ENCODE measurements around the gene ATP11C. TPM values are rescaled to one million over a fixed set of nuclear protein-coding genes. Genes with fewer than 3 reads are reported as not detected.
A peak's percentile ranks its signal among the peaks of the same experiment; 100 is the strongest.

Gene ATP11C
- total and polyA plus RNA-seq, 10 of the 15 experiments (the other 5 are each of a cell fraction or from before 2014, with no cell fraction given): 16.2 to 44.0 (median 24.8) TPM

- TF ChIP-seq NKRF (conservative IDR thresholded peaks at IDR 0.05) (no peak), USF2 (IDR thresholded peaks at IDR 0.05; ENCODE audit: borderline replicate concordance, low read depth, low read length) (no peak), MYB (IDR thresholded peaks at IDR 0.05; ENCODE audit: borderline replicate concordance, low read depth, low read length) (no peak), EZH2 (IDR thresholded peaks at IDR 0.05; ENCODE audit: borderline replicate concordance, control insufficient read depth, low read depth, low read length) (no peak)
- TF ChIP-seq, protein P1, sequence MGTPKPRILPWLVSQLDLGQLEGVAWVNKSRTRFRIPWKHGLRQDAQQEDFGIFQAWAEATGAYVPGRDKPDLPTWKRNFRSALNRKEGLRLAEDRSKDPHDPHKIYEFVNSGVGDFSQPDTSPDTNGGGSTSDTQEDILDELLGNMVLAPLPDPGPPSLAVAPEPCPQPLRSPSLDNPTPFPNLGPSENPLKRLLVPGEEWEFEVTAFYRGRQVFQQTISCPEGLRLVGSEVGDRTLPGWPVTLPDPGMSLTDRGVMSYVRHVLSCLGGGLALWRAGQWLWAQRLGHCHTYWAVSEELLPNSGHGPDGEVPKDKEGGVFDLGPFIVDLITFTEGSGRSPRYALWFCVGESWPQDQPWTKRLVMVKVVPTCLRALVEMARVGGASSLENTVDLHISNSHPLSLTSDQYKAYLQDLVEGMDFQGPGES (IDR thresholded peaks at IDR 0.05): no peak
These were observed 1.1 kb upstream of the ATP11C start (continued) for GRCh38 chrX:139933904-139934303.

GRCh38 chrX:139932073-139932900, 566 bp downstream of the ATP11C start:
- H3K9ac ChIP-seq (ENCODE audit: control insufficient read depth, insufficient read depth, low read length): peak overlapping the region; percentile 73
- H2AFZ ChIP-seq (ENCODE audit: control insufficient read depth, low read depth, low read length): peak overlapping the region; percentile 47
- ATAC-seq: peak; percentile 69
- no peaks in the 10 kb centered on the region for H3K9me3 ChIP-seq (replicated peaks; ENCODE audit: control insufficient read depth, insufficient read depth, low read length)
- in situ Hi-C loops (cut with MboI): loop anchor here (10.0 kb wide), 1 partner anchor 377 kb away; no protein-coding TSS in a partner anchor
- peaks cover 50% of the 10 kb centered on the region for H3K79me2 ChIP-seq (ENCODE audit: control insufficient read depth, insufficient read depth, low read length)
- peak overlapping the region; percentile 83 for H3K27ac ChIP-seq (ENCODE audit: control insufficient read depth, insufficient read depth)
- ChIA-PET RAD21 (ENCODE audit: unreplicated experiment) (interaction anchor here (0.9 to 1.1 kb wide), 4 partner anchors 10 to 135 kb away, joined by 3 to 4 read pairs (median 4); no protein-coding TSS in a partner anchor), CTCF (interaction anchor here (0.7 to 1.7 kb wide), 2 partner anchors 138 to 373 kb away, joined by 4 to 5 read pairs; no protein-coding TSS in a partner anchor), POLR2A (no interaction called here), SMC1A (ENCODE audit: uncharacterized antibody, unreplicated experiment) (interaction anchor here (0.6 to 2.5 kb wide), 3 partner anchors 10 to 132 kb away, joined by 3 to 9 read pairs (median 5); no protein-coding TSS in a partner anchor)
- H3K4me1 ChIP-seq (ENCODE audit: control insufficient read depth, insufficient read depth, low read length): no peaks in the 10 kb centered on the region
- DNase-seq (ENCODE audit: low read depth, low spot score): no peak
- no peak overlapping the region for H3K4me2 ChIP-seq (ENCODE audit: control insufficient read depth, insufficient read depth)
- no peaks in the 10 kb centered on the region for H3K36me3 ChIP-seq (ENCODE audit: control insufficient read depth in 2 of 2, insufficient read depth in 2 of 2, low read length in 1 of 2)
- no TSS peak for BruUV-seq (replicated peaks)
- H3K4me3 ChIP-seq: peak overlapping the region; percentile 79
- no peaks in the 10 kb centered on the region for H4K20me1 ChIP-seq (ENCODE audit: control insufficient read depth, insufficient read depth)
- no peaks in the 10 kb centered on the region for H3K27me3 ChIP-seq (replicated peaks in 1 of 2; ENCODE audit: control insufficient read depth in 2 of 2, insufficient read depth in 2 of 2, low read length in 1 of 2)
- 33% methylated on average over 39 of the region's 109 CpGs for WGBS (ENCODE audit: insufficient coverage, insufficient replicate concordance, low lambda C conversion rate, missing lambda C conversion rate)
- intact Hi-C loops (cut with micrococcal nuclease; ENCODE audit: unreplicated experiment): loop anchor here (5.0 to 10.0 kb wide), 5 partner anchors 40 to 380 kb away; no protein-coding TSS in a partner anchor
- FAIRE-seq: no peak
- TF ChIP-seq NKRF (conservative IDR thresholded peaks at IDR 0.05) (0 out of 2 replicates have a peak, but pooled peaks have one; percentile 36), PBX3 (IDR thresholded peaks at IDR 0.05; ENCODE audit: insufficient replicate concordance, low read depth, low read length) (no peak), CREM (IDR thresholded peaks at IDR 0.05; ENCODE audit: low read depth) (no peak), CHD2 (IDR thresholded peaks at IDR 0.05; ENCODE audit: borderline replicate concordance, low read depth, low read length) (no peak), TAF1 (IDR thresholded peaks at IDR 0.05; ENCODE audit: borderline replicate concordance, low read depth, low read length) (no peak; the same call in 1 of the 2 replicates), POLR2AphosphoS5 (IDR thresholded peaks at IDR 0.05; ENCODE audit: low read length) (peak; percentile 62), EGR1 (IDR thresholded peaks at IDR 0.05; ENCODE audit: borderline replicate concordance in 1 of 2, low read depth in 2 of 2, low read length in 2 of 2) (peak in 1 of 2 experiments; percentile 88; a peak in 2 of 3 replicates), PAX8 (IDR thresholded peaks at IDR 0.05) (no peak)
